ENCODE measurements around the gene ZNF438.

The ZNF438 gene

DNA sequence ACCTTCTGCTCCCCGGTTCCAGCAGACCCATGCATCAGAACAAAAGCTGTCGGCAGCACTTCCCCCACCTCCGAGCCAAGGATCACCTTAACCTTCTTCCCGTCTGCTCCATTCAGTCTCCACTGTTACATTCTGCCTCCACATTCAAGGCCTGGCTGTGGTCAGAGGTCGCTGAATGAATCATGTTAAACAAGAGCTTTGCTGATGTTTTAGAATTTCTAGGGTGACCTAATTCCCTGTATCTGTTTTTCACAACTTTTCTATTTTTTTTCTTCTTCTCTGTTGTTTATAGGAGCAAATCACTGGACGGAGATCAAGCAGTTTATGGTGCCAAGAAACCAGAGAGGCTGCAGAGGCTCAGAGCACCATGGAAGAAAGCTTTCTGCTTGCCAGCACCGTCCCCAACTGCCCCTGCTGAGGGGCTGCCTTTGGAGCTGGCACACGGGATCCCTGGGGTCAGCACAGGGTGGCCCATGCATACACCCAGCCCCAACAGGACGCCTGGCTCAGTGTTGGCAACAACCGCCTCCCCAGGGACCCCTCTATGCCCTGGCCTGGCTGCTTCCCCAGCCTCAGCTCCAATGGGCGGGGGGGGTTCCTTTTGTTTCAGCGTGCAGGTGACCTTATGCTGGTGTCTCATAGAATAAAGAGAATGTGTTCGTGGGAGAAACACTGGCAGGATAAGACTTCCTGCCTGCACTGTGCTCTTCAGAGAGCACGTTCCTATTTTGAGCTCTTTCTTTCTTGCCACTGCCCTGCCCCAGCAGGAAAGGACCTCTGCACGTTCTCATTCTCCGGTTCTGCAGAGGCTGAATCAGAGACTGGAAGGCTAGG, 219.4 kb downstream of the ZNF438 start:
- TF ChIP-seq, protein P1, sequence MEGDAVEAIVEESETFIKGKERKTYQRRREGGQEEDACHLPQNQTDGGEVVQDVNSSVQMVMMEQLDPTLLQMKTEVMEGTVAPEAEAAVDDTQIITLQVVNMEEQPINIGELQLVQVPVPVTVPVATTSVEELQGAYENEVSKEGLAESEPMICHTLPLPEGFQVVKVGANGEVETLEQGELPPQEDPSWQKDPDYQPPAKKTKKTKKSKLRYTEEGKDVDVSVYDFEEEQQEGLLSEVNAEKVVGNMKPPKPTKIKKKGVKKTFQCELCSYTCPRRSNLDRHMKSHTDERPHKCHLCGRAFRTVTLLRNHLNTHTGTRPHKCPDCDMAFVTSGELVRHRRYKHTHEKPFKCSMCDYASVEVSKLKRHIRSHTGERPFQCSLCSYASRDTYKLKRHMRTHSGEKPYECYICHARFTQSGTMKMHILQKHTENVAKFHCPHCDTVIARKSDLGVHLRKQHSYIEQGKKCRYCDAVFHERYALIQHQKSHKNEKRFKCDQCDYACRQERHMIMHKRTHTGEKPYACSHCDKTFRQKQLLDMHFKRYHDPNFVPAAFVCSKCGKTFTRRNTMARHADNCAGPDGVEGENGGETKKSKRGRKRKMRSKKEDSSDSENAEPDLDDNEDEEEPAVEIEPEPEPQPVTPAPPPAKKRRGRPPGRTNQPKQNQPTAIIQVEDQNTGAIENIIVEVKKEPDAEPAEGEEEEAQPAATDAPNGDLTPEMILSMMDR (IDR thresholded peaks at IDR 0.05; ENCODE audit: low read depth, low read length, missing control alignments): no peak
- DNase-seq (ENCODE audit: extremely low read depth, low read depth): peak; percentile 83
- no peak overlapping the region for H3K4me3 ChIP-seq (replicated peaks; ENCODE audit: low read depth, low read length)

DNA sequence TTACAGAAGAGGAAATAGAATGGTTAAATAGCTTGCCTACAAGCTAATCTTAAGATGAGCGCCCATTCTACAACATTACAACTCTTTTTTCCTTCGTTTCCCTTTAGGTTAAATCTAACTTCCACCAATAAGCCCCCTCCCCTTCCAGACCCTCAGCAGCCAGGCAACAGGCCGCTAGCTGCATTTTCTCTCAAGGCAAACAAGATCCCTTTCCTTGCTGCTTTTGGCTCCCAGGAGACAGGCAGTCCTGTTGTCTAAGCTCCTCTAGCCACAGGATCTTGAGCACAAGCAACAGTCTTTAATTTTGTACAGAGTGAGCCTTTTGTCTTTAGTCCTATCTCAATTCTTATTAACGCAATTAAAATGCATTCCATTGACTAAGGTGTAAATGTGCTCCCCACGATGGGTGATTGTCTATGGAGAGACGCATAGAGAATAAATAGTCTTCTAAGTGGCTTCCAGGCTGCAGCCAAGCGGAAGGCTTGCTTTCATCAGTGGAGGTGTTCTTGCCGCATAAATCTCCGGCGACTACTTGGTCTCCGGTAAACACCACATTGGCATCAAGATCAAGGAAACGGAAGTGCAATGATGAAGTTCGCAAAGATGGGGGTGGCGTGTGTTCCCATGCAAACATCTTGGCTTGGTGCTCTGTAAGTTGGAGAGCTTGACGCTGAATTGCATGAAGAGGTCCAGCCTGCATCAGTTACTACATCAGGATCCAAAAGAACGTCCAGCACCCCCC, 220.2 kb downstream of the ZNF438 start:
- DNase-seq (ENCODE audit: extremely low read depth, low read depth): no peak
- H3K4me3 ChIP-seq (replicated peaks; ENCODE audit: low read depth, low read length): no peak overlapping the region
- TF ChIP-seq, protein P1 (IDR thresholded peaks at IDR 0.05; ENCODE audit: low read depth, low read length, missing control alignments): no peak

DNA sequence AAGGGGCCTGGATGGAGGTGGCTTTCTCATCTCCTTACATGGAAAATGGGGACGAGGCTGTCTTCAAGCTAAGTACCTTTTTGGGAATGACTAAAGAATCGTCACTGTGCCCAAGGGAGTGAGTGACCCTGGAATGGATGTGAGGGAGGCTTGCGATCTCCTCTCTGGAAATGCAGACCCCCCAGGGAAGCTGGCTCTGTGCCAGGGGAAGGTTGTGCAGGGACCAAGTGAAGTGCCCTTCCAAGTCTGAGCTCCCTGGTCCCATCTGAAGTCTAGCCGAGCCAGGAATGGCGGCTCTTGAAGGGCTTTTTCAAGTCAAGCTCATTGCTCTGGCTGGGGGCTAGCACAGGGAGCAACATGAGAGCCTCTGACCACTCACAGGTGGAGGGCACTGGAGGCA, 221.2 kb downstream of the ZNF438 start:
- DNase-seq (ENCODE audit: extremely low read depth, low read depth): no peak
- H3K4me3 ChIP-seq (replicated peaks; ENCODE audit: low read depth, low read length): no peak overlapping the region
- TF ChIP-seq, protein P1 (IDR thresholded peaks at IDR 0.05; ENCODE audit: low read depth, low read length, missing control alignments): no peak

DNA sequence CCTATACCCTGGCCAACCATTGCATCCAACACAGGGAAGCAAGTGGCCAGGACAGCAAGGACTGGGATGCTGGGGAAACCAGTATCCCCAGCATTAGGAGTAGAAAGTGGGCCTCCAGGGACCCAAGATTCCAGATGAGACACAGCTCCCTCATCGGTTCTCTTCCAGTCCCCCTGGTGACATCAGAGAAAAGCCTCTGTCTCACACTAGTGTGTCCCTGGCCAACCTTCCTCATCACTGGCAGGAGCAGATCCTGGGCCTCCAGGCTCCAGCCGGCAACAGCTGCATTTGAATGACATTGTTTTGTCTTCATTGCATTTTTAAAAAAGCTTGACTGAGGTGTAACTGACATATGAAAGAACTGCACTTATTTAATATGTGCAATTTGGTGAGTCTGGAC, 224.8 kb downstream of the ZNF438 start:
- TF ChIP-seq, protein P1 (IDR thresholded peaks at IDR 0.05; ENCODE audit: low read depth, low read length, missing control alignments): no peak
- H3K4me3 ChIP-seq (replicated peaks; ENCODE audit: low read depth, low read length): no peak overlapping the region
- no peak for DNase-seq (ENCODE audit: extremely low read depth, low read depth)

DNA sequence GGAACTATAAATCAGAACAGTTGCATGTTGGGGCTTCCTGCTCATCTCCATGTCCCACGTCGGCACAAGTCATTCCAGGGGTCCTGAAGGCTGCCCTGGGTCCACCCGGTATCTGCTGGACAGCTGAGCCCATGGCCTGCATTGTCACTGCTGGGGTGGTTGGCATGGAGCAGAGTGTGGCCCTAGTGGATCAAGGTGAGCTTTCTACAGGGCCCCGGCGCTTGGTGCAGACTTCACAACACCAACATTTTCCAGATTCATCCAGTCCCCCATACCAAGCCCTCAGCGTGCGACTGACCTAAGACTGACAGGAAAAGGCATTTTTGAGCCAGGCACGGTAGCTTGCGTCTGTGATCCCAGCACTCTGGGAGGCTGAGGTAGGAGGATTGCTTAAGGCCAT, 226.6 kb downstream of the ZNF438 start:
- no peak for DNase-seq (ENCODE audit: extremely low read depth, low read depth)
- TF ChIP-seq, protein P1 (IDR thresholded peaks at IDR 0.05; ENCODE audit: low read depth, low read length, missing control alignments): no peak
- H3K4me3 ChIP-seq (replicated peaks; ENCODE audit: low read depth, low read length): no peak overlapping the region

DNA sequence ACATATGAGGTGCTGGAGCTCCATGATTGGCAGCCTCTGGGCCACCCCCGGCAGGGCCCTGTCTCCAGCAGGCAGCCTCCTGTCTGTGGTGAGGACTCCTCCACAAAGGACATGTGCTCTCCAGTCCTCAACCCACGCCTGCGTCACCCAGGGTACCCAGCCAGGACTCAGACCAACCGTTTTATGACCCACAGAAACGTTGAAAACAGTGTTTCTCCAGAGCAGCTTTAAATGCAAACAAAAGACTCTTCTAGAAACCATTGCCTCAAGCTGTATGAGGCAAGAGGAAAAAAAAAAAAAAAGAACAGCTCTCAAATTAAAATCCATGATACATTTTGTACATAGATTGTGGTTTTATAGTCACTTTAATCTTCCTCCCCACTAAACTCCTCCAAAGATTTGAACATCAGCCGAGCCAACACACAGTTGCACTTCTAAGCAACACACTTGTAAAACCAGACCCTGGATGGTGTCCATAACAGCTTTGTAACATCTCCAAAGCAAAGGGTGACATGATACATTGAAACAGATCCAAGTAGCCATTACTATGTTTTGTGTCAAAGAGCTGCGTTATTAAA, 227.1 kb downstream of the ZNF438 start:
- TF ChIP-seq, protein P1 (IDR thresholded peaks at IDR 0.05; ENCODE audit: low read depth, low read length, missing control alignments): no peak
- peak; percentile 86 for DNase-seq (ENCODE audit: extremely low read depth, low read depth)

More for the DNA sequence above, 227.1 kb downstream of the ZNF438 start:
- no peak overlapping the region for H3K4me3 ChIP-seq (replicated peaks; ENCODE audit: low read depth, low read length)

Measured in HFF-Myc (cell line).